CD4-positive, CD25-positive, alpha-beta regulatory T cell (primary cell): ENCODE results near the gene CDH24. TPM values are rescaled to one million over a fixed set of nuclear protein-coding genes. Genes with fewer than 3 reads are reported as not detected.

Source experiments
- ATAC-seq, 2 donors: fragments of 150-1000 bp; cut with Tn5 transposase; one replicate each; pipeline ENCODE4 v1.10.0; 2021; ENCODE audit warnings: low read depth in 2 of 2, moderate number of reproducible peaks in 2 of 2, moderate library complexity in 1 of 2
- DNase-seq, 3 donors: peaks; one replicate each; pipeline versions ENCODE4 v3.0.0 to v3.0.0-alpha.2; 2012 to 2022; ENCODE audit warnings: mixed read lengths in 1 of 3
- H3K27ac ChIP-seq: one replicate; pipeline ENCODE4 v1.7.0; 2013; ENCODE audit warnings: mild to moderate bottlenecking, low read length; ENCODE audit not compliant: insufficient read depth, poor library complexity, severe bottlenecking
- H3K27me3 ChIP-seq: one replicate; pipeline ENCODE4 v1.7.0; 2013; ENCODE audit warnings: low read length; ENCODE audit not compliant: control insufficient read depth, insufficient read depth
- H3K36me3 ChIP-seq: one replicate; pipeline ENCODE4 v1.7.0; 2013; ENCODE audit warnings: mild to moderate bottlenecking, low read length, moderate library complexity; ENCODE audit not compliant: control insufficient read depth, insufficient read depth
- H3K4me1 ChIP-seq: 2 replicates; pipeline ENCODE4 v1.7.0; 2013; ENCODE audit warnings: mild to moderate bottlenecking, low read length; ENCODE audit not compliant: insufficient read depth, control insufficient read depth, poor library complexity, severe bottlenecking
- H3K4me3 ChIP-seq: one replicate; pipeline ENCODE4 v1.7.0; 2013; ENCODE audit warnings: low read depth, mild to moderate bottlenecking, low read length, moderate library complexity
- H3K9me3 ChIP-seq, 2 experiments: 1 replicate in 1 of 2; 2 replicates in 1 of 2; pipeline ENCODE4 v1.7.0; 2013; ENCODE audit warnings: low read length in 2 of 2, mild to moderate bottlenecking in 1 of 2, moderate library complexity in 1 of 2; ENCODE audit not compliant: control insufficient read depth in 2 of 2
- H3K27ac Mint-ChIP-seq, 3 donors: one replicate each; pipeline ENCODE4 v1.8.0; 2020 to 2022; ENCODE audit warnings: mild to moderate bottlenecking in 3 of 3, mixed read lengths in 3 of 3, moderate library complexity in 2 of 3
- H3K27me3 Mint-ChIP-seq: one replicate; pipeline ENCODE4 v1.8.0; 2022; ENCODE audit warnings: mild to moderate bottlenecking, mixed read lengths
- H3K36me3 Mint-ChIP-seq: one replicate; pipeline ENCODE4 v1.8.0; 2020; ENCODE audit warnings: mixed read lengths
- H3K4me1 Mint-ChIP-seq, 4 donors: one replicate each; pipeline ENCODE4 v1.8.0; 2020 to 2022; ENCODE audit warnings: mixed read lengths in 4 of 4, mild to moderate bottlenecking in 1 of 4
- H3K4me3 Mint-ChIP-seq, 4 donors: one replicate each; pipeline ENCODE4 v1.8.0; 2020 to 2022; ENCODE audit warnings: mild to moderate bottlenecking in 4 of 4, mixed read lengths in 4 of 4, moderate library complexity in 3 of 4
- H3K9me3 Mint-ChIP-seq, 7 donors: one replicate each; pipeline ENCODE4 v1.8.0; 2020 to 2022; ENCODE audit warnings: mixed read lengths in 7 of 7, mild to moderate bottlenecking in 3 of 7, moderate library complexity in 2 of 7
- polyA plus RNA-seq, 4 donors: library from polyadenylated mRNA; unstranded; fragments of 300-500 nt; fragmentation: Illumina TruSeq; gene quantifications; one replicate each; pipeline ENCODE4 v1.2.3, GENCODE V29; 2021
- total RNA-seq: library from RNA; stranded (reverse); gene quantifications from one replicate; pipeline ENCODE4 v1.2.3, GENCODE V29; 2022

Gene CDH24
- total and polyA plus RNA-seq, 5 donors from 2014 or later = 0.17 to 2.9 (median 0.29) TPM

- Mint-ChIP-seq H3K9me3 (no peaks in the 10 kb centered on the region), H3K36me3 (peaks cover 12% of the 10 kb centered on the region), H3K27ac (peak within 1 kb of the TSS; percentile 92 to 98 (median 95)), H3K4me1 (peaks cover 5 to 48% (median 20%) of the 10 kb centered on the region in 4 donors), H3K4me3 (peak within 1 kb of the TSS; percentile 79 to 91 (median 86)), H3K27me3 (peaks cover 5% of the 10 kb centered on the region)
- Histone ChIP-seq H3K36me3 (peaks cover 14% of the 10 kb centered on the region), H3K4me3 (peak within 1 kb of the TSS; percentile 98), H3K27me3 (no peaks in the 10 kb centered on the region), H3K9me3 (no peaks in the 10 kb centered on the region), H3K27ac (peak within 1 kb of the TSS; percentile 94), H3K4me1 (peaks cover 13% of the 10 kb centered on the region)
- peak; percentile 92 for ATAC-seq
- DNase-seq = peak; percentile 81 to 98 (median 94)
These were observed 22.6 kb downstream of the CDH24 start, which contains the start of gene PSMB5 for GRCh38 chr14:23034498-23035302. Gene PSMB5, minus strand, starts transcription at chr14:23034900. Its CDS starts 19 bp downstream, at chr14:23034881.

GRCh38 chr14:23033801-23034497, 23.4 kb downstream of the CDH24 start:
- ATAC-seq = no peak
- no peak for DNase-seq
- Histone ChIP-seq H3K4me3 (peak overlapping the region; percentile 98), H3K36me3 (peaks cover 14% of the 10 kb centered on the region), H3K27me3 (no peaks in the 10 kb centered on the region), H3K9me3 (no peaks in the 10 kb centered on the region), H3K4me1 (peaks cover 19% of the 10 kb centered on the region), H3K27ac (peak overlapping the region; percentile 94)
- H3K4me1 Mint-ChIP-seq = peaks cover 5 to 54% (median 26%) of the 10 kb centered on the region in 4 donors
- peaks cover 16% of the 10 kb centered on the region for H3K36me3 Mint-ChIP-seq
- peak overlapping the region; percentile 92 to 98 (median 95) for H3K27ac Mint-ChIP-seq
- peak overlapping the region; percentile 79 to 91 (median 86) for H3K4me3 Mint-ChIP-seq
- H3K9me3 Mint-ChIP-seq = peaks cover 0 to 1% (median 0%) of the 10 kb centered on the region in 7 donors
- peaks cover 4% of the 10 kb centered on the region for H3K27me3 Mint-ChIP-seq

- H3K4me3 ChIP-seq = peak overlapping the region; percentile 98
- H3K4me1 ChIP-seq = peaks cover 24% of the 10 kb centered on the region
- Mint-ChIP-seq H3K4me3 (peak overlapping the region; percentile 79 to 91 (median 86)), H3K36me3 (peaks cover 20% of the 10 kb centered on the region), H3K27ac (peak overlapping the region; percentile 71 to 92 (median 88)), H3K4me1 (peaks cover 10 to 59% (median 29%) of the 10 kb centered on the region in 4 donors), H3K9me3 (peaks cover 0 to 2% (median 0%) of the 10 kb centered on the region in 7 donors), H3K27me3 (no peaks in the 10 kb centered on the region)
- no peaks in the 10 kb centered on the region for H3K9me3 ChIP-seq
- H3K27ac ChIP-seq = no peak overlapping the region
- no peak for DNase-seq
- H3K36me3 ChIP-seq = peaks cover 18% of the 10 kb centered on the region
- H3K27me3 ChIP-seq = no peaks in the 10 kb centered on the region
- ATAC-seq = no peak
These were observed 24.0 kb downstream of the CDH24 start for GRCh38 chr14:23033251-23033727.

- Mint-ChIP-seq H3K27me3 (no peaks in the 10 kb centered on the region), H3K36me3 (peaks cover 24% of the 10 kb centered on the region), H3K9me3 (peaks cover 0 to 2% (median 0%) of the 10 kb centered on the region in 7 donors), H3K27ac (no peak overlapping the region), H3K4me3 (peak overlapping the region in 1 of 4 donors; percentile 85), H3K4me1 (peaks cover 10 to 69% (median 33%) of the 10 kb centered on the region in 4 donors)
- Histone ChIP-seq H3K4me1 (peaks cover 24% of the 10 kb centered on the region), H3K9me3 (no peaks in the 10 kb centered on the region), H3K27me3 (no peaks in the 10 kb centered on the region), H3K36me3 (peaks cover 26% of the 10 kb centered on the region), H3K27ac (no peak overlapping the region), H3K4me3 (no peak overlapping the region)
- no peak for DNase-seq
- ATAC-seq = no peak
These were observed 26.4 kb downstream of the CDH24 start for GRCh38 chr14:23030936-23031335.

DNA sequence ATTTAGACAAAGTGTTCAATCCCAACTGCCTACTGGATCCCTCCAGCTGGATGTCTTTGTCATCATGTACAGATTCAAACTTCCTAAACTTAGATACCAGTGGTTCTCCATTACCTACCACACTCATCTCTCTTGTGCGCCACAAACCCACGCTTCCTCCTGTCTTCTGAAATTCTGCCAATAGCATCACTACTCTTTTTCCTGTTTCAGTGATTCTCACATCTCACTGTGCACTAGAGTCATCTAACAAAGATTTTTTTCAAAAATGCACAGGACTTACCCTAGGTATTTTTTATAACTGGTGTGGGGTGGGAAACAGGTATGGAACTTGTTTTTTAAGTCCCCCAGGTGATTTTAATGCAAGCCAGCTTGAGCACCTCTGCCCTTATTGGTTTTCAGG, 28.5 kb downstream of the CDH24 start:
- peaks cover 27% of the 10 kb centered on the region for H3K36me3 ChIP-seq
- DNase-seq (peak in 2 of 3 donors; percentile 28), ATAC-seq (peak; percentile 43 to 60)
- H3K4me3 ChIP-seq = peak overlapping the region; percentile 24
- Mint-ChIP-seq H3K36me3 (peaks cover 42% of the 10 kb centered on the region), H3K4me3 (peak overlapping the region; percentile 28 to 61 (median 47)), H3K27ac (peak overlapping the region; percentile 35 to 86 (median 85)), H3K27me3 (peaks cover 5% of the 10 kb centered on the region), H3K4me1 (peaks cover 18 to 67% (median 31%) of the 10 kb centered on the region in 4 donors), H3K9me3 (peaks cover 0 to 3% (median 0%) of the 10 kb centered on the region in 7 donors)
- peaks cover 23% of the 10 kb centered on the region for H3K4me1 ChIP-seq
- no peaks in the 10 kb centered on the region for H3K27me3 ChIP-seq
- H3K27ac ChIP-seq = peak overlapping the region; percentile 34
- no peaks in the 10 kb centered on the region for H3K9me3 ChIP-seq

- H3K4me3 ChIP-seq = no peak overlapping the region
- H3K36me3 ChIP-seq = peaks cover 14% of the 10 kb centered on the region
- Mint-ChIP-seq H3K9me3 (peaks cover 0 to 3% (median 0%) of the 10 kb centered on the region in 7 donors), H3K4me3 (peak overlapping the region in 3 of 4 donors; percentile 22 to 72 (median 51)), H3K27ac (peak overlapping the region; percentile 86 to 95 (median 87)), H3K27me3 (peaks cover 5% of the 10 kb centered on the region), H3K36me3 (peaks cover 41% of the 10 kb centered on the region), H3K4me1 (peaks cover 17 to 55% (median 27%) of the 10 kb centered on the region in 4 donors)
- peak in 1 of 2 donors; percentile 28 for ATAC-seq
- no peaks in the 10 kb centered on the region for H3K27me3 ChIP-seq
- peaks cover 16% of the 10 kb centered on the region for H3K4me1 ChIP-seq
- H3K9me3 ChIP-seq = no peaks in the 10 kb centered on the region
- no peak overlapping the region for H3K27ac ChIP-seq
- DNase-seq = no peak
These were observed 32.0 kb downstream of the CDH24 start for GRCh38 chr14:23025151-23025814.

DNA sequence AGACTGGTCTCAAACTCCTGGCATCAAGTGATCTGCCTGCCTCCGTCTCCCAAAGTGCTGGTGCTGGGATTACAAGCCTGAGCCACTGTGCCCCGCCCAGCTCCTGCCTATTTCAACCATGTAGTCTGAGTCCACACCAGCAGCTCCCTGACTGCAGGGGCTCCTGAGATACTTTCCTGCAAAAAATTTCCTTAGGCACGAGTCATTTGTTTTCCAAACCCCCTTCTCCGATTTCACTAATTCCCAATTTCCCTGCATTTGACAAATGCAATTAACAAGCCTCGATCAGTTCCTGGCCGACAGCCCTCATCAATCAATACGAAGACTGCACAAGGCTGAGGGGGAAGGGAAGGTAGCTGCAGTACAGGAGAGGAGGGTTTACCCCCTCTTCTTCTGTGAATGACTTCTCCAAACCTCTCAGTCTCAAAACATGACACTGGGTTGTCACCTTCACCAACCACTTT, 32.7 kb downstream of the CDH24 start:
- Histone ChIP-seq H3K27ac (no peak overlapping the region), H3K36me3 (peaks cover 14% of the 10 kb centered on the region), H3K27me3 (no peaks in the 10 kb centered on the region), H3K4me1 (peaks cover 16% of the 10 kb centered on the region), H3K9me3 (no peaks in the 10 kb centered on the region), H3K4me3 (no peak overlapping the region)
- DNase-seq = no peak
- peaks cover 0 to 3% (median 0%) of the 10 kb centered on the region in 7 donors for H3K9me3 Mint-ChIP-seq
- H3K36me3 Mint-ChIP-seq = peaks cover 41% of the 10 kb centered on the region
- peak overlapping the region in 1 of 4 donors; percentile 26 for H3K4me3 Mint-ChIP-seq
- peaks cover 17 to 55% (median 26%) of the 10 kb centered on the region in 4 donors for H3K4me1 Mint-ChIP-seq
- H3K27ac Mint-ChIP-seq = peak overlapping the region; percentile 42 to 95 (median 86)
- H3K27me3 Mint-ChIP-seq = peaks cover 5% of the 10 kb centered on the region
- no peak for ATAC-seq
